Esophagus muscularis mucosa (tissue), 4 donors: ENCODE measurements around the gene PLEKHM1. TPM values are rescaled to one million over a fixed set of nuclear protein-coding genes. Genes with fewer than 3 reads are reported as not detected.
A peak's percentile ranks its signal among the peaks of the same experiment; 100 is the strongest.

ENCODE experiments used
- DNase-seq: peaks from one replicate; pipeline ENCODE4 v3.0.0-alpha.2; 2017; ENCODE audit errors: extremely low spot score
- H3K27ac ChIP-seq, 4 donors: fragments of 200-600 bp; sonication (generic); replicated peaks in 1 of 4; 1 replicate in 3 of 4; 2 replicates in 1 of 4; pipeline ENCODE4 v1.5.1; 2016 to 2019; ENCODE audit warnings: mild to moderate bottlenecking in 1 of 4
- H3K27me3 ChIP-seq, 4 donors: fragments of 200-600 bp; sonication (generic); one replicate each; pipeline versions ENCODE4 v1.5.1 to v1.6.0; 2016 to 2019
- H3K36me3 ChIP-seq, 4 donors: fragments of 200-600 bp; sonication (generic); one replicate each; pipeline ENCODE4 v1.5.1; 2016 to 2019
- H3K4me1 ChIP-seq, 4 donors: fragments of 200-600 bp; sonication (generic); one replicate each; pipeline ENCODE4 v1.5.1; 2016 to 2019
- H3K4me3 ChIP-seq, 4 donors: fragments of 200-600 bp; sonication (generic); 1 replicate in 2 of 4; 2 replicates in 2 of 4; pipeline ENCODE4 v1.5.1; 2016 to 2019; ENCODE audit warnings: mild to moderate bottlenecking in 4 of 4, moderate library complexity in 1 of 4
- H3K9me3 ChIP-seq, 4 donors: fragments of 200-600 bp; sonication (generic); 1 replicate in 3 of 4; 2 replicates in 1 of 4; pipeline ENCODE4 v1.5.1; 2016 to 2019
- CTCF ChIP-seq, 3 experiments: fragments of 200-600 bp in 2 of 3; fragments of 450-650 bp in 1 of 3; sonication (generic) in 2 of 3; IDR thresholded peaks; one replicate each; pipeline ENCODE4 v1.5.1; 2017 to 2019; ENCODE audit warnings: antibody characterized with exemption in 3 of 3, mild to moderate bottlenecking in 2 of 3, moderate library complexity in 1 of 3
- EP300 ChIP-seq: sonication (generic); formaldehyde crosslinking; IDR thresholded peaks from one replicate; pipeline ENCODE4 v1.6.1; 2017; ENCODE audit warnings: antibody characterized with exemption
- POLR2A ChIP-seq: fragments of 450-650 bp; IDR thresholded peaks from one replicate; pipeline ENCODE4 v1.6.1; 2017; ENCODE audit warnings: antibody characterized with exemption, moderate library complexity, mild to moderate bottlenecking, low read depth
- POLR2AphosphoS5 ChIP-seq, 2 donors: sonication (generic); formaldehyde crosslinking; IDR thresholded peaks; one replicate each; pipeline ENCODE4 v1.6.1; 2017; ENCODE audit warnings: antibody characterized with exemption in 2 of 2
- WGBS: methylation state at CpG from one replicate; pipeline ENCODE4 v1.1.5; 2018; 5-methylcytosine and 5-hydroxymethylcytosine counted together
- intact Hi-C: fragments of 100-400 bp; cut with DNase I; formaldehyde crosslinking; loops from one replicate; pipeline ENCODE4 v1.15.1; 2023
- total RNA-seq, 4 donors: library from RNA; depleted of rRNA; stranded (reverse); fragments of >200 nt; gene quantifications; one replicate each; pipeline versions ENCODE4 v1.1.0 to v1.2.1, GENCODE V29; 2016

The PLEKHM1 gene
- total RNA-seq, 4 donors from 2014 or later = 28.5 to 38.0 (median 36.0) TPM

GRCh38 chr17:45429339-45430005 lies 61.0 kb downstream of the PLEKHM1 start:
- H3K27ac ChIP-seq = no peak overlapping the region
- H3K4me1 ChIP-seq = peaks cover 55 to 61% (median 60%) of the 10 kb centered on the region in 4 donors
- TF ChIP-seq POLR2A = no peak
- no peak for TF ChIP-seq CTCF (IDR thresholded peaks at IDR 0.05)
- TF ChIP-seq POLR2AphosphoS5 (IDR thresholded peaks at IDR 0.05) = no peak
- TF ChIP-seq EP300 = no peak
- no peak overlapping the region for H3K4me3 ChIP-seq
- H3K36me3 ChIP-seq = peaks cover 0 to 14% (median 4%) of the 10 kb centered on the region in 4 donors
- WGBS = 49% methylated on average over 10 of the region's 82 CpGs
- no peaks in the 10 kb centered on the region for H3K9me3 ChIP-seq
- peaks cover 4 to 71% (median 27%) of the 10 kb centered on the region in 4 donors for H3K27me3 ChIP-seq
- intact Hi-C loops = no loop called here
- no peak for DNase-seq

GRCh38 chr17:45428931-45429338 lies 61.6 kb downstream of the PLEKHM1 start:
- peaks cover 55 to 61% (median 60%) of the 10 kb centered on the region in 4 donors for H3K4me1 ChIP-seq
- intact Hi-C loops = no loop called here
- DNase-seq = no peak
- H3K27ac ChIP-seq = no peak overlapping the region
- H3K36me3 ChIP-seq = peaks cover 0 to 14% (median 2%) of the 10 kb centered on the region in 4 donors
- H3K27me3 ChIP-seq = peaks cover 4 to 71% (median 27%) of the 10 kb centered on the region in 4 donors
- TF ChIP-seq POLR2AphosphoS5 (IDR thresholded peaks at IDR 0.05) = no peak
- TF ChIP-seq POLR2A = no peak
- no peak for TF ChIP-seq EP300
- 27% methylated on average over 15 of the region's 15 CpGs for WGBS
- H3K9me3 ChIP-seq = no peaks in the 10 kb centered on the region
- no peak overlapping the region for H3K4me3 ChIP-seq

GRCh38 chr17:45428050-45428617 lies 62.4 kb downstream of the PLEKHM1 start:
- no peak for DNase-seq
- peaks cover 4 to 65% (median 27%) of the 10 kb centered on the region in 4 donors for H3K27me3 ChIP-seq
- intact Hi-C loops = no loop called here

GRCh38 chr17:45427181-45427835 lies 63.2 kb downstream of the PLEKHM1 start:
- no peak overlapping the region for H3K27ac ChIP-seq
- DNase-seq = no peak
- intact Hi-C loops = no loop called here
- H3K4me1 ChIP-seq = peaks cover 44 to 51% (median 48%) of the 10 kb centered on the region in 4 donors
- 75% methylated on average over 10 of the region's 11 CpGs for WGBS
- peaks cover 4 to 57% (median 26%) of the 10 kb centered on the region in 4 donors for H3K27me3 ChIP-seq
- no peak overlapping the region for H3K4me3 ChIP-seq
- TF ChIP-seq CTCF (IDR thresholded peaks at IDR 0.05) (no peak), EP300 (no peak), POLR2A (no peak), POLR2AphosphoS5 (IDR thresholded peaks at IDR 0.05) (no peak)
- no peaks in the 10 kb centered on the region for H3K9me3 ChIP-seq
- H3K36me3 ChIP-seq = peaks cover 0 to 14% (median 0%) of the 10 kb centered on the region in 4 donors

More at GRCh38 chr17:45428050-45428617, 62.4 kb downstream of the PLEKHM1 start:
- peaks cover 52 to 59% (median 57%) of the 10 kb centered on the region in 4 donors for H3K4me1 ChIP-seq
- TF ChIP-seq CTCF (IDR thresholded peaks at IDR 0.05) = peak in 2 of 3 experiments; percentile 94 to 99
- TF ChIP-seq POLR2AphosphoS5 (IDR thresholded peaks at IDR 0.05) = peak in 1 of 2 donors; percentile 52
- no peak for TF ChIP-seq EP300
- TF ChIP-seq POLR2A = no peak
- 40% methylated on average over 1 of the region's 26 CpGs for WGBS
- H3K27ac ChIP-seq = no peak overlapping the region
- H3K9me3 ChIP-seq = no peaks in the 10 kb centered on the region
- H3K4me3 ChIP-seq = peak overlapping the region in 3 of 4 donors; percentile 6 to 29 (median 11)
- peaks cover 0 to 14% (median 0%) of the 10 kb centered on the region in 4 donors for H3K36me3 ChIP-seq

- TF ChIP-seq POLR2AphosphoS5 (IDR thresholded peaks at IDR 0.05) (no peak), CTCF (IDR thresholded peaks at IDR 0.05) (no peak), POLR2A (no peak), EP300 (no peak)
- intact Hi-C loops = no loop called here
- 76% methylated on average over 7 of the region's 7 CpGs for WGBS
- H3K27ac ChIP-seq = no peak overlapping the region
- peaks cover 0 to 14% (median 0%) of the 10 kb centered on the region in 4 donors for H3K36me3 ChIP-seq
- no peaks in the 10 kb centered on the region for H3K9me3 ChIP-seq
- H3K4me3 ChIP-seq = no peak overlapping the region
- peaks cover 37 to 43% (median 41%) of the 10 kb centered on the region in 4 donors for H3K4me1 ChIP-seq
- no peak for DNase-seq
- H3K27me3 ChIP-seq = peaks cover 4 to 49% (median 21%) of the 10 kb centered on the region in 4 donors
These were observed 64.0 kb downstream of the PLEKHM1 start for GRCh38 chr17:45426561-45426960.
